Activated CD8-positive, alpha-beta T cell treated with anti-CD3 and anti-CD28 coated beads for 36 hours (primary cell): ENCODE results near the gene CAV2. TPM values are rescaled to one million over a fixed set of nuclear protein-coding genes. Genes with fewer than 3 reads are reported as not detected.

ENCODE experiments used
- ATAC-seq: fragments of 200-7000 bp; cut with Tn5 transposase; one replicate; pipeline ENCODE4 v1.10.0; 2021; ENCODE audit warnings: mild to moderate bottlenecking, moderate library complexity
- CTCF ChIA-PET: fragments of 350-600 bp; sonication (Branson Sonifier 250); formaldehyde crosslinking; loops from one replicate; lab custom pipeline; 2021; ENCODE audit warnings: antibody characterized with exemption; lab: Charles Lee
- POLR2A ChIA-PET: fragments of 350-600 bp; sonication (Branson Sonifier 250); formaldehyde crosslinking; loops from one replicate; lab custom pipeline; 2021; ENCODE audit warnings: antibody characterized with exemption; lab: Charles Lee
- DNase-seq: peaks from one replicate; pipeline ENCODE4 v3.0.0-alpha.2; 2020
- H3K27ac Mint-ChIP-seq: one replicate; pipeline ENCODE4 v1.8.0; 2021; ENCODE audit warnings: mild to moderate bottlenecking, mixed read lengths
- H3K27me3 Mint-ChIP-seq: one replicate; pipeline ENCODE4 v1.8.0; 2021; ENCODE audit warnings: mixed read lengths
- H3K36me3 Mint-ChIP-seq: one replicate; pipeline ENCODE4 v1.8.0; 2021; ENCODE audit warnings: low read depth, mixed read lengths
- H3K4me1 Mint-ChIP-seq: one replicate; pipeline ENCODE4 v1.8.0; 2021; ENCODE audit warnings: low read depth, mixed read lengths
- H3K4me3 Mint-ChIP-seq: one replicate; pipeline ENCODE4 v1.8.0; 2021; ENCODE audit warnings: mild to moderate bottlenecking, moderate library complexity, mixed read lengths
- H3K9me3 Mint-ChIP-seq: one replicate; pipeline ENCODE4 v1.8.0; 2021; ENCODE audit warnings: mixed read lengths
- CTCF ChIP-seq: fragments of 200-600 bp; IDR thresholded peaks from one replicate; pipeline ENCODE4 v1.8.0; 2022; ENCODE audit warnings: antibody characterized with exemption, mild to moderate bottlenecking
- intact Hi-C: fragments of 100-400 bp; cut with micrococcal nuclease; formaldehyde crosslinking; loops from one replicate; pipeline ENCODE4 v1.10.0; 2022
- total RNA-seq, 2 experiments: library from RNA; stranded (reverse); gene quantifications; one replicate each; pipeline ENCODE4 v1.2.3, GENCODE V29; 2021

CAV2 gene
- total RNA-seq, 2 experiments from 2014 or later = not detected

GRCh38 chr7:116557066-116557585 lies 57.6 kb downstream of the CAV2 start:
- H3K27me3 Mint-ChIP-seq = peaks cover 40% of the 10 kb centered on the region
- no peak for TF ChIP-seq CTCF
- ChIA-PET POLR2A (no interaction called here), CTCF (no interaction called here)
- intact Hi-C loops = no loop called here
- no peaks in the 10 kb centered on the region for H3K4me1 Mint-ChIP-seq
- no peak overlapping the region for H3K27ac Mint-ChIP-seq
- H3K36me3 Mint-ChIP-seq = no peaks in the 10 kb centered on the region
- DNase-seq = no peak
- ATAC-seq = no peak
- no peak overlapping the region for H3K4me3 Mint-ChIP-seq
- H3K9me3 Mint-ChIP-seq = no peaks in the 10 kb centered on the region

GRCh38 chr7:116557901-116558300 lies 58.4 kb downstream of the CAV2 start:
- H3K9me3 Mint-ChIP-seq = no peaks in the 10 kb centered on the region
- H3K27me3 Mint-ChIP-seq = peaks cover 44% of the 10 kb centered on the region
- no peak overlapping the region for H3K27ac Mint-ChIP-seq
- CTCF ChIA-PET = no interaction called here
- DNase-seq (no peak), ATAC-seq (no peak)
- intact Hi-C loops = no loop called here
- H3K4me1 Mint-ChIP-seq = no peaks in the 10 kb centered on the region
- no peak overlapping the region for H3K4me3 Mint-ChIP-seq
- no peak for TF ChIP-seq CTCF
- POLR2A ChIA-PET = no interaction called here
- no peaks in the 10 kb centered on the region for H3K36me3 Mint-ChIP-seq

Other genes with a start within 250 kb of the CAV2 start
- gene CAV1, start 25.3 kb downstream of the CAV2 start, total RNA-seq = under 1 TPM; 0.18 to 0.74 TPM
- gene MET, start 172.5 kb downstream of the CAV2 start, total RNA-seq = under 1 TPM; 0.16 to 0.27 TPM